ENCODE measurements around the gene SYNCRIP.
"Not testable (repeated sequence)": the region's sequence is repeated elsewhere in the genome, so short reads cannot be mapped to it uniquely, and the experiment has no call there.

SYNCRIP gene

GRCh38 chr6:85593438-85594196 is 49.1 kb downstream of the SYNCRIP start, which contains the start of gene SNX14:
SNX14 (minus strand) TSS chr6:85593858; CDS start chr6:85593718, 140 bp downstream.
- FAIRE-seq: no peak

GRCh38 chr6:85592033-85592432 is 50.7 kb downstream of the SYNCRIP start:
- FAIRE-seq: no peak

DNA sequence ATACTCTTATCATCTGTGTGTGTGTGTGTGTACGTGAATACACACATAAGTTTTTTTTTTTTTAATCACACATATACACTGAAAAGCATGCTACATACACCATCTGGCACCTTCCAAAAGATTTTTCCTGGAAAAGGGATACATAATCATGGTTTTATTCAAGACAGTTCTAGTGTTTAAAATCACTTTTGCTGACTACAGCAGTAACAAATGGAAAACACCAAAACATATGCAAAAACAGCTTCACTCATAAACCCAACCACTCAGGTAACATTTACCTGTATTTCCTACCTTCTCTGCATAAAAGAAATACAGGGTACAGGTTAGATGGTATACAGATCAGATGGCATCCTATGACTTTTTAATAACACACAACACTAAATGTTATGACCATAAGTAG is 51.5 kb downstream of the SYNCRIP start:
- no peak for FAIRE-seq

GRCh38 chr6:85585741-85586140 is 56.9 kb downstream of the SYNCRIP start:
- FAIRE-seq: no peak

GRCh38 chr6:85582832-85583231 is 59.9 kb downstream of the SYNCRIP start:
- not testable (repeated sequence) for FAIRE-seq

DNA sequence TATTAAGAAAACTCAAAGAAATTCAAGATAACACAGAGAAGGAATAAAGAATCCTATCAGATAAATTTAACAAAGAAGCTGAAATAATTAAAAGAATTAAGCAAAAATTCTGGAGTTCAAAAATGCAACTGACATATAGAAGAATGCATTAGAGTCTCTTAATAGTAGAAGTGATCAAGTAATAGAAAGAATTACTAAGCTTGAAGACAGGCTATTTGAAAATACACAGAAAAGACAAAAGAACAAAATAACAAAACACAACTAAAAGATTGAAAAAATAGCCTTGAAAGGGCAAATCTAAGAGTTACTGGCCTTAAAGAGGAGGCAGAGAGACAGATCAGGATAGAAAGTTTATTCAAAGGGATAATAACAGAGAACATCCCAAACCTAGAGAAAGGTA is 61.1 kb downstream of the SYNCRIP start:
- no peak for FAIRE-seq

GRCh38 chr6:85580878-85581267 is 61.8 kb downstream of the SYNCRIP start:
- no peak for FAIRE-seq

GRCh38 chr6:85580118-85580877 is 62.4 kb downstream of the SYNCRIP start:
- no peak for FAIRE-seq

DNA sequence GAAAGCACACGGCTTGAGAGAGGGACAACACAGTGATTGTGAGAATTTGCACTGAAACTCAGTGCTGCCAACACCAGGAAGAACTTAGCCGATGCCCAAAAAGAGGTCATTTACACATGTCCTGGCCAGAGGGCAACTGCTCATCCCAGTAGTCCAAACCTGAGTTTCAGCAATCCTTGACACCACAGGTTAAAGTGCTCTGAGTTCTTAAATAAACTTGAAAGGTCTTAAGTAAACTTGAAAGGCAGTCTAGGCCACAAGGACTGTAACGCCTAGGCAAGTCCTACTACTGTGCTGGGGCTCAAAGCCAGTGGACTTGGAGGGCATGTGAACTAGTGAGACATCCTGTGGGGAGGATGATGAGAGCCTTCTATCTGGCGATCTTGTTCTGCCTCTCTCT is 63.1 kb downstream of the SYNCRIP start:
- no peak for FAIRE-seq

GRCh38 chr6:85576476-85576875 is 66.2 kb downstream of the SYNCRIP start:
- no peak for FAIRE-seq

GRCh38 chr6:85574932-85575598 is 67.6 kb downstream of the SYNCRIP start:
- FAIRE-seq: peak; percentile 86

- FAIRE-seq: peak; percentile 45
Observed at GRCh38 chr6:85569323-85569722, 73.4 kb downstream of the SYNCRIP start.

DNA sequence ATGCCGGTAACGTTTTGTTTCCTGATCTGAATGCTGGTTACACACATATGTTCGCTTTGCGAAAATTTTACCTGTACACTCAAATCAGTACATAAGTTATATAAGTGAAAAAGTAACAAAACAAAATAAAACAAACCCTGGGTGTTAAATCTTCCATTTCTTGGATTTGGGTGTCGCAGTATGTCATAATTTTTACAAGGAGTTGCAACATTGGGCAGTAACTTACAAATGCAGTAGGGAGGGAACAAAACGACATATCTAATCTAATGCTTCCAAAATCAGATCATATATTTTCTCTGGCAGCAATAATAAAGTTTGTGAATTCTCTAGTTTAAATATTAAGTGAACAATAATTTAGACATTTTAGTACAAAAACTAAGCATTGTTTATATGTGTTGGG is 74.3 kb downstream of the SYNCRIP start:
- FAIRE-seq: no peak

DNA sequence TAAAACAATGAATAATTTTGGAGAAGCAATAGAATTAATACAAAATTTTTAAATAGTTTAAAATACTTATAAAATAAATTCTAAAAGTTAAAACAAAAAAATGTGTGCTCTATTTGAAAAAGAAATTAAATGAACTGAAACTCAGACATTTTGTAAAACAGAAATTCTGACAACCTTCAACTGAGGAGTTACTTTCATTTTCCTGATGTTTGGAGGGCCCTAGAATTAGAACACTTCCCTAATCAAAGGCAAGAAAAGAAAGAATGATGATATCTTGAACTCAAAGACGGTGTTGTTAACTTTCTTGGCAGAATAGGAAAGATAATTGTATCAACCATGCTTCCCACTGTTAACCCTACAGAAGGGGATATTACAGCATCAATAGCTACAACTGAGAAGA is 77.0 kb downstream of the SYNCRIP start:
- FAIRE-seq: no peak

DNA sequence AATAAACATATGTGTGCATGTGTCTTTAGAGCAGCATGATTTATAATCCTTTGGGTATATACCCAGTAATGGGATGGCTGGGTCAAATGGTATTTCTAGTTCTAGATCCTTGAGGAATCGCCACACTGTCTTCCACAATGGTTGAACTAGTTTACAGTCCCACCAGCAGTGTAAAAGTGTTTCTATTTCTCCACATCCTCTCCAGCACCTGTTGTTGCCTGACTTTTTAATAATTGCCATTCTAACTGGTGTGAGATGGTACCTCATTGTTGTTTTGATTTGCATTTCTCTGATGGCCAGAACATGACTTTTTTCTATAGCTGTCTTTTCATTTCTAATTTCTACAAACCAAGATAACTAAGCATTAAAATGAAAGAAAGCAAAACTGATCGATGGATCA is 78.5 kb downstream of the SYNCRIP start:
- FAIRE-seq: not testable (repeated sequence)

Data from islet of Langerhans (tissue), 1 donor.